H9 (cell line): ENCODE data around the gene LYVE1. TPM values are rescaled to one million over a fixed set of nuclear protein-coding genes. Genes with fewer than 3 reads are reported as not detected.

Experiments used
- DNase-seq: peaks from one replicate; pipeline ENCODE4 v3.0.0-alpha.2; 2017
- H2AFZ ChIP-seq: one replicate; pipeline ENCODE4 v1.6.1; 2013; ENCODE audit warnings: mild to moderate bottlenecking, low read length, control low read depth, moderate library complexity
- H2AK5ac ChIP-seq: 2 replicates; pipeline ENCODE4 v1.6.1; 2013; ENCODE audit warnings: low read length, control low read depth, mixed read lengths; ENCODE audit not compliant: insufficient read length
- H2BK120ac ChIP-seq: one replicate; pipeline ENCODE4 v1.6.1; 2013; ENCODE audit warnings: low read depth, mild to moderate bottlenecking, low read length, control low read depth, inconsistent platforms; ENCODE audit not compliant: poor library complexity, severe bottlenecking
- H2BK12ac ChIP-seq: 2 replicates; pipeline ENCODE4 v1.6.1; 2013; ENCODE audit warnings: low read length, control low read depth, mixed read lengths, low read depth; ENCODE audit not compliant: insufficient read length
- H2BK15ac ChIP-seq: 2 replicates; pipeline ENCODE4 v1.6.1; 2013; ENCODE audit warnings: low read depth, low read length, control low read depth
- H2BK20ac ChIP-seq: one replicate; pipeline ENCODE4 v1.6.1; 2013; ENCODE audit warnings: low read depth, mild to moderate bottlenecking, low read length, control low read depth, inconsistent platforms; ENCODE audit not compliant: poor library complexity, severe bottlenecking
- H2BK5ac ChIP-seq: 2 replicates; pipeline ENCODE4 v1.6.1; 2013; ENCODE audit warnings: low read length, control low read depth, mixed read lengths; ENCODE audit not compliant: insufficient read length
- H3K14ac ChIP-seq: 2 replicates; pipeline ENCODE4 v1.6.1; 2013; ENCODE audit warnings: low read length, control low read depth; ENCODE audit not compliant: insufficient read depth
- H3K18ac ChIP-seq: 2 replicates; pipeline ENCODE4 v1.6.1; 2013; ENCODE audit warnings: low read depth, mild to moderate bottlenecking, mixed read lengths, low read length, control low read depth; ENCODE audit not compliant: insufficient read length
- H3K23ac ChIP-seq: 2 replicates; pipeline ENCODE4 v1.6.1; 2013; ENCODE audit warnings: low read length, control low read depth, mixed read lengths, low read depth; ENCODE audit not compliant: insufficient read length
- H3K23me2 ChIP-seq: 2 replicates; pipeline ENCODE4 v1.6.1; 2013; ENCODE audit warnings: low read depth, mild to moderate bottlenecking, mixed read lengths, low read length, control low read depth; ENCODE audit not compliant: insufficient read length, poor library complexity, severe bottlenecking
- H3K27ac ChIP-seq: 2 replicates; pipeline ENCODE4 v1.5.1; 2013; ENCODE audit warnings: low read length, control low read depth, mixed read lengths, low read depth; ENCODE audit not compliant: insufficient read length
- H3K27me3 ChIP-seq: 2 replicates; pipeline ENCODE4 v1.6.1; 2013; ENCODE audit warnings: low read length, control low read depth, inconsistent platforms; ENCODE audit not compliant: insufficient read depth
- H3K4ac ChIP-seq: 2 replicates; pipeline ENCODE4 v1.6.1; 2013; ENCODE audit warnings: low read depth, mild to moderate bottlenecking, control low read depth, inconsistent platforms, low read length, moderate library complexity
- H3K4me1 ChIP-seq: 2 replicates; pipeline ENCODE4 v1.6.1; 2013; ENCODE audit warnings: low read length, control low read depth, inconsistent platforms; ENCODE audit not compliant: insufficient read depth
- H3K4me2 ChIP-seq: 2 replicates; pipeline ENCODE4 v1.6.1; 2013; ENCODE audit warnings: low read length, control low read depth, mixed read lengths; ENCODE audit not compliant: insufficient read length, insufficient read depth
- H3K56ac ChIP-seq: 2 replicates; pipeline ENCODE4 v1.6.1; 2013; ENCODE audit warnings: low read depth, mild to moderate bottlenecking, mixed read lengths, low read length, control low read depth; ENCODE audit not compliant: insufficient read length
- H3K79me1 ChIP-seq: 2 replicates; pipeline ENCODE4 v1.6.1; 2013; ENCODE audit warnings: low read depth, mild to moderate bottlenecking, moderate library complexity, low read length, control low read depth, inconsistent platforms; ENCODE audit not compliant: insufficient read depth, poor library complexity, severe bottlenecking
- H3K79me2 ChIP-seq: 2 replicates; pipeline ENCODE4 v1.6.1; 2013; ENCODE audit warnings: low read length, control low read depth, inconsistent platforms; ENCODE audit not compliant: insufficient read depth
- H3K9ac ChIP-seq: 2 replicates; pipeline ENCODE4 v1.6.1; 2013; ENCODE audit warnings: low read length, control low read depth, mixed read lengths; ENCODE audit not compliant: insufficient read length; ENCODE audit errors: extremely low read depth
- H3K9me3 ChIP-seq: one replicate; pipeline ENCODE4 v1.6.1; 2013; ENCODE audit warnings: low read depth, low read length, inconsistent platforms; ENCODE audit not compliant: control insufficient read depth
- H3T11ph ChIP-seq: one replicate; pipeline ENCODE4 v1.6.1; 2013; ENCODE audit warnings: mild to moderate bottlenecking, low read length, control low read depth, inconsistent platforms
- H4K20me1 ChIP-seq: one replicate; pipeline ENCODE4 v1.6.1; 2013; ENCODE audit not compliant: control insufficient read depth, insufficient read length, insufficient read depth
- H4K5ac ChIP-seq: 2 replicates; pipeline ENCODE4 v1.6.1; 2013; ENCODE audit warnings: low read depth, mild to moderate bottlenecking, mixed read lengths, low read length, control low read depth; ENCODE audit not compliant: insufficient read length
- H4K8ac ChIP-seq: replicated peaks from 2 replicates; pipeline ENCODE4 v1.6.1; 2013; ENCODE audit warnings: low read length, control low read depth, mixed read lengths, low read depth; ENCODE audit not compliant: insufficient read length
- H4K91ac ChIP-seq: 2 replicates; pipeline ENCODE4 v1.6.1; 2013; ENCODE audit warnings: low read depth, mild to moderate bottlenecking, moderate library complexity, mixed read lengths, low read length, control low read depth; ENCODE audit not compliant: insufficient read length
- H3K27ac Mint-ChIP-seq, 3 experiments: 2 replicates in 2 of 3; 3 replicates in 1 of 3; pipeline ENCODE4 v1.8.0; 2020 to 2021; ENCODE audit warnings: mixed read lengths in 3 of 3, mild to moderate bottlenecking in 1 of 3, moderate library complexity in 1 of 3
- H3K27me3 Mint-ChIP-seq: 2 replicates; pipeline ENCODE4 v1.8.0; 2021; ENCODE audit warnings: low read depth, mild to moderate bottlenecking, moderate library complexity, mixed read lengths
- H3K36me3 Mint-ChIP-seq, 3 experiments: 2 replicates in 2 of 3; 3 replicates in 1 of 3; pipeline ENCODE4 v1.8.0; 2020 to 2021; ENCODE audit warnings: low read depth in 3 of 3, mixed read lengths in 3 of 3; ENCODE audit not compliant: insufficient read depth in 1 of 3
- H3K4me1 Mint-ChIP-seq, 2 experiments: 2 replicates each; pipeline ENCODE4 v1.8.0; 2020; ENCODE audit warnings: mixed read lengths in 2 of 2
- H3K4me3 Mint-ChIP-seq, 2 experiments: 2 replicates in 1 of 2; 3 replicates in 1 of 2; pipeline ENCODE4 v1.8.0; 2020 to 2021; ENCODE audit warnings: mild to moderate bottlenecking in 2 of 2, mixed read lengths in 2 of 2, moderate library complexity in 1 of 2
- H3K9me3 Mint-ChIP-seq, 2 experiments: 2 replicates in 1 of 2; 3 replicates in 1 of 2; pipeline ENCODE4 v1.8.0; 2020; ENCODE audit warnings: mild to moderate bottlenecking in 2 of 2, mixed read lengths in 2 of 2, moderate library complexity in 1 of 2
- CTCF ChIP-seq: fragments of 200-600 bp; sonication (generic); conservative IDR thresholded peaks from 3 replicates; pipeline ENCODE4 v1.8.0; 2021; ENCODE audit warnings: antibody characterized with exemption, mild to moderate bottlenecking
- WGBS: extraction: QIAGEN DNeasy Blood & Tissue Kit; methylation state at CpG from one replicate; pipeline ENCODE4 v1.1.7; 2013; ENCODE audit warnings: missing lambda C conversion rate, low lambda C conversion rate, mixed read lengths; ENCODE audit not compliant: insufficient read length; ENCODE audit errors: extremely low coverage; 5-methylcytosine and 5-hydroxymethylcytosine counted together
- total RNA-seq: library from RNA; stranded (reverse); gene quantifications from 2 replicates; pipeline ENCODE4 v1.2.1, GENCODE V29; 2021

Gene LYVE1
- total RNA-seq, 1 experiment from 2014 or later: not detected

DNA sequence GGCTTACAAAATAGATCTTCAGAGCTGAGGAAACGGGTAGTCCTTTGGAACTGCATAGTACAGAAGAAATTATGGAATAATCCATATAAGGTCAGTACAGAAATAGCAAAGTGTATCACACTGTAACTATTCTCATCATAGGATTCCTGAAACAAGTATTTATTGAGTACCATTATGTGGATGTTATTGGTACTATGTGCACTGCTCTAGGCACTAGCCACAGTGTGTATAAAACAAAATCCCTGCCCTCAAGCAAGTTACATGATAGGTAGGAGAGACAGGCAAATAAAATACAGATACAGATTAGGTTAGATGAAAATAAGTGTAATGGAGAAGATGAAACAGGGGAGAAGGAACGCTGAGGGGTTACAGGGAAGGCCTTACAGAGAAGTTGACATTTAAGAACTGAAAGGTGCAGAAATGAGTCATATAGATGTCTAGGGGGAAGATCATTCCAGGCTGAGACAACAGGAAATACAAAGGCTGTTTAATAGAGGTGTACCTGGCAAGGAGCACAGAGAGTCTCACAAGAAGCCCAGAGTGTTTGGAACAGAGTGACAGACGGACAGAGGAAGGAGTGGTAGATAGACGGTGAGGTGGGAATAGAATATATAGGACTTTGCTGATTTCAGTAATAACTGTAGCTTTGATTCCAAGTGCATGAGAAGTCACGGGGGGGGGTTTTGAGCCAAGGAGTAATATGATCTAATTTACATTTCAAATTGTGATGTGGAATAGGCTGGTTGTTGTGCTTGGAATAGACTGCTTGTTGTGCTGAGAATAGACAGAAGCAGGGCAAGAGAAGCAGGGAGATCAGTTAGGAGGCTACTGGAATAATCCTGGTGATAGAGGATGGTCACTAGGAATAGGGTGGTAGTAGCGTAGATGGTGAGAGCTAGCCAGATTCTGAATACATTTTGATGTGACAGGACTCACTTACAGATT lies 41.2 kb downstream of the LYVE1 start:
- H3K9ac ChIP-seq: no peak overlapping the region
- no peak for DNase-seq

More for the DNA sequence above, 41.2 kb downstream of the LYVE1 start:
- no CpG with 5 or more reads among the region's 6 CpGs for WGBS
- Histone ChIP-seq H3K9me3 (no peaks in the 10 kb centered on the region), H2BK12ac (no peak overlapping the region), H3K27ac (no peak overlapping the region), H2BK5ac (no peak overlapping the region), H3T11ph (no peak overlapping the region), H3K18ac (no peak overlapping the region), H2AK5ac (no peak overlapping the region), H4K20me1 (no peaks in the 10 kb centered on the region), H3K4me2 (no peak overlapping the region), H3K14ac (no peak overlapping the region), H3K4me1 (no peaks in the 10 kb centered on the region), H2AFZ (no peak overlapping the region), H3K23ac (no peak overlapping the region), H3K79me2 (no peaks in the 10 kb centered on the region), H3K27me3 (no peaks in the 10 kb centered on the region), H3K23me2 (no peaks in the 10 kb centered on the region), H4K5ac (no peak overlapping the region), H3K56ac (no peak overlapping the region), H4K91ac (no peak overlapping the region), H4K8ac (no peak overlapping the region), H2BK15ac (no peak overlapping the region), H3K79me1 (no peaks in the 10 kb centered on the region), H3K4ac (no peak overlapping the region), H2BK120ac (no peak overlapping the region), H2BK20ac (no peak overlapping the region)
- Mint-ChIP-seq H3K4me3 (no peak overlapping the region), H3K27ac (no peak overlapping the region), H3K4me1 (no peaks in the 10 kb centered on the region), H3K9me3 (no peaks in the 10 kb centered on the region), H3K36me3 (peaks cover 1 to 31% (median 29%) of the 10 kb centered on the region in 3 experiments; a peak in 4 of 7 replicates), H3K27me3 (no peaks in the 10 kb centered on the region)
- no peak for TF ChIP-seq CTCF
